Measurements from ENCODE around the gene PKD2L2.
"Not testable (repeated sequence)": the region's sequence is repeated elsewhere in the genome, so short reads cannot be mapped to it uniquely, and the experiment has no call there.

PKD2L2 gene

GRCh38 chr5:137890845-137891244 lies 1.6 kb downstream of the PKD2L2 start:
- DNase-seq: no peak

- DNase-seq: no peak
These were observed 2.6 kb downstream of the PKD2L2 start for GRCh38 chr5:137891849-137892248.

- no peak for DNase-seq
These were observed 5.3 kb downstream of the PKD2L2 start for GRCh38 chr5:137894586-137894985.

- no peak for DNase-seq
These were observed 7.3 kb downstream of the PKD2L2 start for GRCh38 chr5:137896560-137896959.

GRCh38 chr5:137899493-137899892 lies 10.2 kb downstream of the PKD2L2 start:
- no peak for DNase-seq

GRCh38 chr5:137901011-137901817 lies 12.0 kb downstream of the PKD2L2 start:
- no peak for DNase-seq

- DNase-seq: no peak
These were observed 13.3 kb downstream of the PKD2L2 start for GRCh38 chr5:137902408-137903133.

GRCh38 chr5:137914758-137915157 lies 25.5 kb downstream of the PKD2L2 start:
- no peak for DNase-seq

GRCh38 chr5:137916923-137917322 lies 27.7 kb downstream of the PKD2L2 start:
- no peak for DNase-seq

GRCh38 chr5:137921931-137922330 lies 32.7 kb downstream of the PKD2L2 start:
- no peak for DNase-seq

GRCh38 chr5:137923856-137924255 lies 34.6 kb downstream of the PKD2L2 start:
- no peak for DNase-seq

GRCh38 chr5:137932800-137933199 lies 43.5 kb downstream of the PKD2L2 start:
- no peak for DNase-seq

- DNase-seq: no peak
These were observed 44.2 kb downstream of the PKD2L2 start for GRCh38 chr5:137933491-137933911.

- DNase-seq: no peak
These were observed 45.9 kb downstream of the PKD2L2 start for GRCh38 chr5:137935190-137935589.

GRCh38 chr5:137935694-137936093 lies 46.4 kb downstream of the PKD2L2 start:
- DNase-seq: no peak

- DNase-seq: no peak
These were observed 48.9 kb downstream of the PKD2L2 start for GRCh38 chr5:137937994-137938750.

GRCh38 chr5:137938751-137939143 lies 49.5 kb downstream of the PKD2L2 start:
- DNase-seq: no peak

GRCh38 chr5:137939331-137939730 lies 50.1 kb downstream of the PKD2L2 start:
- DNase-seq: no peak

- DNase-seq: not testable (repeated sequence)
These were observed 55.0 kb downstream of the PKD2L2 start for GRCh38 chr5:137944280-137944679.

- DNase-seq: no peak
These were observed 56.6 kb downstream of the PKD2L2 start for GRCh38 chr5:137945825-137946224.

- peak in 1 of 2 experiments; percentile 0 for DNase-seq
These were observed 65.0 kb downstream of the PKD2L2 start for GRCh38 chr5:137954131-137954879.

GRCh38 chr5:137957948-137958347 lies 68.7 kb downstream of the PKD2L2 start:
- no peak for DNase-seq

GRCh38 chr5:137959488-137959887 lies 70.2 kb downstream of the PKD2L2 start:
- DNase-seq: no peak
